ENCODE measurements around the gene MYBL2.

The MYBL2 gene

GRCh38 chr20:43723735-43724134 is 56.8 kb downstream of the MYBL2 start:
- no peak for DNase-seq (ENCODE audit: low read depth)

GRCh38 chr20:43724383-43724782 is 57.5 kb downstream of the MYBL2 start:
- DNase-seq (ENCODE audit: low read depth): no peak

GRCh38 chr20:43725666-43726065 is 58.8 kb downstream of the MYBL2 start:
- DNase-seq (ENCODE audit: low read depth): no peak

GRCh38 chr20:43726333-43726732 is 59.4 kb downstream of the MYBL2 start:
- DNase-seq (ENCODE audit: low read depth): no peak

- no peak for DNase-seq (ENCODE audit: low read depth)
Observed at GRCh38 chr20:43726811-43727338, 60.0 kb downstream of the MYBL2 start, which contains the start of gene GTSF1L. GTSF1L (minus strand) TSS chr20:43727002; CDS start chr20:43726694, 308 bp downstream.

GRCh38 chr20:43727980-43728590 is 61.2 kb downstream of the MYBL2 start:
- no peak for DNase-seq (ENCODE audit: low read depth)

GRCh38 chr20:43728686-43729255 is 61.9 kb downstream of the MYBL2 start:
- DNase-seq (ENCODE audit: low read depth): no peak

- no peak for DNase-seq (ENCODE audit: low read depth)
Observed at GRCh38 chr20:43731469-43731868, 64.6 kb downstream of the MYBL2 start.

- no peak for DNase-seq (ENCODE audit: low read depth)
Observed at GRCh38 chr20:43731927-43732326, 65.0 kb downstream of the MYBL2 start.

- DNase-seq (ENCODE audit: low read depth): no peak
Observed at GRCh38 chr20:43736588-43737158, 69.8 kb downstream of the MYBL2 start.

- DNase-seq (ENCODE audit: low read depth): no peak
Observed at GRCh38 chr20:43737925-43738324, 71.0 kb downstream of the MYBL2 start.

- no peak for DNase-seq (ENCODE audit: low read depth)
Observed at GRCh38 chr20:43739148-43739749, 72.3 kb downstream of the MYBL2 start.

GRCh38 chr20:43740642-43741041 is 73.7 kb downstream of the MYBL2 start:
- no peak for DNase-seq (ENCODE audit: low read depth)

- DNase-seq (ENCODE audit: low read depth): no peak
Observed at GRCh38 chr20:43744151-43744611, 77.3 kb downstream of the MYBL2 start.

GRCh38 chr20:43744966-43745730 is 78.2 kb downstream of the MYBL2 start:
- DNase-seq (ENCODE audit: low read depth): no peak

- no peak for DNase-seq (ENCODE audit: low read depth)
Observed at GRCh38 chr20:43746344-43747137, 79.6 kb downstream of the MYBL2 start.

- no peak for DNase-seq (ENCODE audit: low read depth)
Observed at GRCh38 chr20:43748274-43748673, 81.4 kb downstream of the MYBL2 start.

- DNase-seq (ENCODE audit: low read depth): peak; percentile 77
Observed at GRCh38 chr20:43749734-43750294, 82.9 kb downstream of the MYBL2 start.

GRCh38 chr20:43750774-43751166 is 83.9 kb downstream of the MYBL2 start:
- no peak for DNase-seq (ENCODE audit: low read depth)

- DNase-seq (ENCODE audit: low read depth): no peak
Observed at GRCh38 chr20:43751167-43752050, 84.5 kb downstream of the MYBL2 start.

All from stimulated activated CD8-positive, alpha-beta memory T cell treated with anti-CD3 and anti-CD28 coated beads, Interleukin-12 subunit alpha, Interleukin-12 subunit beta, amount 100 ng/mL, for 1 hour (primary cell).